ENCODE measurements around the gene KIF5C. TPM values are rescaled to one million over a fixed set of nuclear protein-coding genes. Genes with fewer than 3 reads are reported as not detected.

KIF5C gene
- 1 to 10 TPM; 2.0 to 2.6 TPM for total RNA-seq

DNA sequence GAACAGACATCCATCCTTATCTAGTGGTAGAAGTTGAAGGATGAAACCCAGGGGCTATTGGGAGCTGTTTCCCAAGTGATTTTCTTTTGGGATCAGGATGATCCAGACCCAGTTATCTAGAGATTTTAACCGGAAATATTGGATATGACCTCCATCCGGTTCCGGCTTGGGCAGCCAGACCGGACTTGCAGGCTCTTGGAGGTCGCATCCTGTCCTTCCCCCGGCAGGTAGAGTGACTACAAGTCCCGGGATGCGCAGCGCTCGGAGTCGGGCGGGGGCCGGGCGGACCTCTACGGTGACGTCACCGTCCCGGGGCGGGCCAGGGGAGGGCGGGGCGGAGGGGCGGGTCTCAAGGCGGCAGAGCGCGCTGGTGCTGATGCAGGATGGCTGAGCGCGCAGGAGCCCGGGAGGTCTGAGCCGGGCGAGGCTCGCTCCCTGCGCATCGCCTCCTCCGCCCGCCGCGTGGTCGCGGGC is at the start of gene KIF5C:
Gene KIF5C, plus strand, starts transcription at position 360 of the 474 bp plus-strand sequence. CDS start 391 bp downstream, outside the sequence.
- peak; percentile 91 for ATAC-seq
- TF ChIP-seq POLR2A (IDR thresholded peaks at IDR 0.05): no peak
- TF ChIP-seq, protein P1, sequence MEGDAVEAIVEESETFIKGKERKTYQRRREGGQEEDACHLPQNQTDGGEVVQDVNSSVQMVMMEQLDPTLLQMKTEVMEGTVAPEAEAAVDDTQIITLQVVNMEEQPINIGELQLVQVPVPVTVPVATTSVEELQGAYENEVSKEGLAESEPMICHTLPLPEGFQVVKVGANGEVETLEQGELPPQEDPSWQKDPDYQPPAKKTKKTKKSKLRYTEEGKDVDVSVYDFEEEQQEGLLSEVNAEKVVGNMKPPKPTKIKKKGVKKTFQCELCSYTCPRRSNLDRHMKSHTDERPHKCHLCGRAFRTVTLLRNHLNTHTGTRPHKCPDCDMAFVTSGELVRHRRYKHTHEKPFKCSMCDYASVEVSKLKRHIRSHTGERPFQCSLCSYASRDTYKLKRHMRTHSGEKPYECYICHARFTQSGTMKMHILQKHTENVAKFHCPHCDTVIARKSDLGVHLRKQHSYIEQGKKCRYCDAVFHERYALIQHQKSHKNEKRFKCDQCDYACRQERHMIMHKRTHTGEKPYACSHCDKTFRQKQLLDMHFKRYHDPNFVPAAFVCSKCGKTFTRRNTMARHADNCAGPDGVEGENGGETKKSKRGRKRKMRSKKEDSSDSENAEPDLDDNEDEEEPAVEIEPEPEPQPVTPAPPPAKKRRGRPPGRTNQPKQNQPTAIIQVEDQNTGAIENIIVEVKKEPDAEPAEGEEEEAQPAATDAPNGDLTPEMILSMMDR (IDR thresholded peaks at IDR 0.05): no peak
- H3K4me1 ChIP-seq: peaks cover 25% of the 10 kb centered on the region
- H3K9me3 ChIP-seq: no peaks in the 10 kb centered on the region
- H3K4me3 ChIP-seq: no peak within 1 kb of the TSS
- peaks cover 0 to 15% of the 10 kb centered on the region in 2 donors for H3K27me3 ChIP-seq
- H3K27ac ChIP-seq: no peak within 1 kb of the TSS
- intact Hi-C loops (cut with DNase I): no loop called here
- WGBS, 2 donors: 1 to 2% methylated on average over 24 to 35 of the region's 39 CpGs
- peak; percentile 80 to 84 (median 82) for DNase-seq
- H3K36me3 ChIP-seq (replicated peaks in 1 of 2; ENCODE audit: insufficient read depth in 1 of 2, low read depth in 2 of 2): no peaks in the 10 kb centered on the region

DNA sequence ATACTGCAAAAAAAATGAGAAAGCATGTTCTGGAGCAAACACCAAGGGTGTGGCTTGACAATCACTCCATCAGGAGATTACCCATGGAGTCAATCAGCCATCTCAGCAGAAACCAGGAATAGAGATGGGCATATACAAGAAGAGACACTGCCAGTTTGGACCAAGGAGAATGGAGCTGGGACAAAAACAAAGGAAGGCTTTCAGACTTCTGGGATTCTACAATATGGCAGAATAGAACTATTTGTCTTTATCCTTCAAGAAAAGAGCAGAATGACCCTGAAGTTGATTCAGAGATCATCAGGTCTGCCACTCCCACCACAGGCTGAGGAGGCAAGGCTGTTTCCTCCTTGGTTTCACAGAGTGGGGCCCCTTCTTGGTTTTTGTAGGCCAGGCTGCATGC is 48.2 kb upstream of the KIF5C start:
- H3K4me1 ChIP-seq: no peaks in the 10 kb centered on the region
- no peaks in the 10 kb centered on the region for H3K36me3 ChIP-seq (replicated peaks in 1 of 2; ENCODE audit: insufficient read depth in 1 of 2, low read depth in 2 of 2)
- no peaks in the 10 kb centered on the region for H3K27me3 ChIP-seq
- ATAC-seq: no peak
- H3K27ac ChIP-seq: no peak overlapping the region
- intact Hi-C loops (cut with DNase I): no loop called here
- DNase-seq: no peak
- H3K4me3 ChIP-seq: no peak overlapping the region
- H3K9me3 ChIP-seq: no peaks in the 10 kb centered on the region
- TF ChIP-seq POLR2A (IDR thresholded peaks at IDR 0.05): no peak
- TF ChIP-seq, protein P1 (IDR thresholded peaks at IDR 0.05): no peak

DNA sequence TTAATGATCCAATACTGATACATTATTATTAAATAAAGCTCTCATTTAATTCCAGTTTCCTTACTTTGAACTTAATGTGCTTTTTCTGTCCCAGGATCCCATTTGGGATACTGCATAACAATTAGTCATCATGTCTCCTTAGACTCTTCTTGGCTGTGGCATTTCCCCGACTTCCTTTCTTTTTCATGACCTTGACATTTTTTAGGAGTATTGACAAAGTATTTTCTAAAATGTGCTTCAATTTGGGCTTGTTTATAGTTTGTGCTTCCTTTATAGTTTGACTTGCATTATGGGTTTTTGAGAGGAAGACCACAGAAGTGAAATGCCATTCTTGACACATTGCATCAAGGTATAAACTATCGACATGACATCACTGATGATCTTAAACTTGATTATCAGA is 46.1 kb upstream of the KIF5C start:
- Histone ChIP-seq H3K4me1 (no peaks in the 10 kb centered on the region), H3K4me3 (no peak overlapping the region), H3K27me3 (no peaks in the 10 kb centered on the region), H3K27ac (no peak overlapping the region), H3K36me3 (replicated peaks in 1 of 2; ENCODE audit: insufficient read depth in 1 of 2, low read depth in 2 of 2) (no peaks in the 10 kb centered on the region), H3K9me3 (no peaks in the 10 kb centered on the region)
- ATAC-seq (no peak), DNase-seq (no peak)
- intact Hi-C loops (cut with DNase I): no loop called here
- TF ChIP-seq, protein P1 (IDR thresholded peaks at IDR 0.05): no peak
- TF ChIP-seq POLR2A (IDR thresholded peaks at IDR 0.05): no peak
- 59 to 62% methylated on average over 2 of the region's 2 CpGs for WGBS, 2 donors

GRCh38 chr2:148829618-148830017 is 45.4 kb upstream of the KIF5C start:
- no peak for ATAC-seq
- Histone ChIP-seq H3K36me3 (replicated peaks in 1 of 2; ENCODE audit: insufficient read depth in 1 of 2, low read depth in 2 of 2) (no peaks in the 10 kb centered on the region), H3K9me3 (no peaks in the 10 kb centered on the region), H3K27me3 (no peaks in the 10 kb centered on the region), H3K4me1 (no peaks in the 10 kb centered on the region), H3K27ac (no peak overlapping the region), H3K4me3 (no peak overlapping the region)
- no peak for DNase-seq
- intact Hi-C loops (cut with DNase I): no loop called here
- WGBS, 2 donors: 60 to 73% methylated on average over 3 of the region's 3 CpGs
- TF ChIP-seq POLR2A (IDR thresholded peaks at IDR 0.05): no peak
- TF ChIP-seq, protein P1 (IDR thresholded peaks at IDR 0.05): no peak

DNA sequence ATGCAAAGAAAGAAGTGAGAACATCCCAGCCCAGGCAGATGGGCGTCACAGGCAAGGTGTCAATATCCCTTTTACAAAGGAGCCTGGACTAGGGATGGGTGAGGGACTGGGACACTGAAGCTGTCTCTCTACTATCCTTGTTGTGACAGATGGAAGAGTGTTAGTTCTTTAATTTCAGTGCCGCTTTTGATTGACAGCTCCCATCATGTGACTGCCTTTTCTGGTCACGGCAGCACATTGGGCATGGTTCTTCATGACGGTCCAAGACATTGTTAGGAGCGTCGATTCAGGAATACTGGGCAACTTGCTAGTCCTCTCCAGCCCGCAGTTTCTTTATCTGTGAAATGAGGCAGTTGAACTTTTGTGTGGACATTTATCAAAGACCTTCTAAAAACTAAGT is 42.4 kb upstream of the KIF5C start:
- H3K9me3 ChIP-seq: no peaks in the 10 kb centered on the region
- no peaks in the 10 kb centered on the region for H3K36me3 ChIP-seq (replicated peaks in 1 of 2; ENCODE audit: insufficient read depth in 1 of 2, low read depth in 2 of 2)
- no peak for ATAC-seq
- H3K4me1 ChIP-seq: no peaks in the 10 kb centered on the region
- intact Hi-C loops (cut with DNase I): no loop called here
- no peaks in the 10 kb centered on the region for H3K27me3 ChIP-seq
- no peak overlapping the region for H3K4me3 ChIP-seq
- WGBS, 2 donors: 80 to 91% methylated on average over 6 to 7 of the region's 7 CpGs
- H3K27ac ChIP-seq: no peak overlapping the region
- TF ChIP-seq, protein P1 (IDR thresholded peaks at IDR 0.05): no peak
- no peak for TF ChIP-seq POLR2A (IDR thresholded peaks at IDR 0.05)
- DNase-seq: no peak

Data from body of pancreas (tissue), 4 donors.